Measurements from ENCODE around the gene ITPR3. TPM values are rescaled to one million over a fixed set of nuclear protein-coding genes. Genes with fewer than 3 reads are reported as not detected.

The ITPR3 gene
- total RNA-seq, 3 donors from 2014 or later (not counting 1 experiment from before 2014, with no cell fraction given), result 45.5 to 66.7 (median 46.0) TPM

GRCh38 chr6:33686225-33686924 is 65.3 kb downstream of the ITPR3 start:
- H3K9me3 ChIP-seq (ENCODE audit: control insufficient read depth, insufficient read depth, low read length), result no peaks in the 10 kb centered on the region
- no peaks in the 10 kb centered on the region for H3K27me3 Mint-ChIP-seq (ENCODE audit: low read depth in 2 of 2)
- intact Hi-C loops (cut with micrococcal nuclease), result no loop called here
- no peaks in the 10 kb centered on the region for H3K4me1 ChIP-seq (ENCODE audit: control insufficient read depth, insufficient read depth, low read length)
- WGBS (ENCODE audit: insufficient coverage), result 90% methylated on average over 6 of the region's 6 CpGs
- H3K27ac ChIP-seq (ENCODE audit: low read length), result no peak overlapping the region
- H3K36me3 ChIP-seq (ENCODE audit: control insufficient read depth, insufficient read depth, low read length), result peaks cover 88% of the 10 kb centered on the region
- H3K27ac Mint-ChIP-seq, result no peak overlapping the region
- H3K4me3 Mint-ChIP-seq, result no peak overlapping the region
- no peak for DNase-seq
- H3K27me3 ChIP-seq (ENCODE audit: control insufficient read depth, insufficient read depth, low read length), result no peaks in the 10 kb centered on the region
- H3K4me3 ChIP-seq (ENCODE audit: low read length), result no peak overlapping the region
- ATAC-seq, result no peak
- no peaks in the 10 kb centered on the region for H3K4me1 Mint-ChIP-seq
- no peaks in the 10 kb centered on the region for H3K9me3 Mint-ChIP-seq
- no peak for TF ChIP-seq CTCF (IDR thresholded peaks at IDR 0.05)
- peaks cover 6% of the 10 kb centered on the region for H3K36me3 Mint-ChIP-seq

- H3K9me3 ChIP-seq (ENCODE audit: control insufficient read depth, insufficient read depth, low read length), result no peaks in the 10 kb centered on the region
- no peak overlapping the region for H3K4me3 ChIP-seq (ENCODE audit: low read length)
- H3K27me3 ChIP-seq (ENCODE audit: control insufficient read depth, insufficient read depth, low read length), result no peaks in the 10 kb centered on the region
- 97% methylated on average over 24 of the region's 27 CpGs for WGBS (ENCODE audit: insufficient coverage)
- no peak overlapping the region for H3K27ac ChIP-seq (ENCODE audit: low read length)
- DNase-seq (no peak), ATAC-seq (no peak)
- no peaks in the 10 kb centered on the region for H3K27me3 Mint-ChIP-seq (ENCODE audit: low read depth in 2 of 2)
- intact Hi-C loops (cut with micrococcal nuclease), result no loop called here
- peaks cover 88% of the 10 kb centered on the region for H3K36me3 ChIP-seq (ENCODE audit: control insufficient read depth, insufficient read depth, low read length)
- H3K4me3 Mint-ChIP-seq, result no peak overlapping the region
- H3K9me3 Mint-ChIP-seq, result no peaks in the 10 kb centered on the region
- H3K4me1 Mint-ChIP-seq, result peaks cover 2 to 4% of the 10 kb centered on the region in 2 donors
- H3K4me1 ChIP-seq (ENCODE audit: control insufficient read depth, insufficient read depth, low read length), result peaks cover 6% of the 10 kb centered on the region
- peaks cover 6% of the 10 kb centered on the region for H3K36me3 Mint-ChIP-seq
- H3K27ac Mint-ChIP-seq, result no peak overlapping the region
- no peak for TF ChIP-seq CTCF (IDR thresholded peaks at IDR 0.05)
These were observed 66.2 kb downstream of the ITPR3 start for GRCh38 chr6:33686981-33687975.

- no peak for TF ChIP-seq CTCF (IDR thresholded peaks at IDR 0.05)
- Histone ChIP-seq H3K4me1 (ENCODE audit: control insufficient read depth, insufficient read depth, low read length) (peaks cover 13% of the 10 kb centered on the region), H3K9me3 (ENCODE audit: control insufficient read depth, insufficient read depth, low read length) (no peaks in the 10 kb centered on the region), H3K36me3 (ENCODE audit: control insufficient read depth, insufficient read depth, low read length) (peaks cover 82% of the 10 kb centered on the region), H3K27me3 (ENCODE audit: control insufficient read depth, insufficient read depth, low read length) (no peaks in the 10 kb centered on the region), H3K4me3 (ENCODE audit: low read length) (no peak overlapping the region), H3K27ac (ENCODE audit: low read length) (no peak overlapping the region)
- Mint-ChIP-seq H3K27me3 (ENCODE audit: low read depth in 2 of 2) (no peaks in the 10 kb centered on the region), H3K9me3 (no peaks in the 10 kb centered on the region), H3K36me3 (peaks cover 6% of the 10 kb centered on the region), H3K4me1 (peaks cover 9 to 12% of the 10 kb centered on the region in 2 donors), H3K4me3 (no peak overlapping the region), H3K27ac (no peak overlapping the region)
- DNase-seq (no peak), ATAC-seq (no peak)
- intact Hi-C loops (cut with micrococcal nuclease), result no loop called here
- WGBS (ENCODE audit: insufficient coverage), result 95% methylated on average over 20 of the region's 20 CpGs
These were observed 66.9 kb downstream of the ITPR3 start for GRCh38 chr6:33688006-33688405.

All from natural killer cell (primary cell).